HepG2 (cell line): ENCODE measurements around the gene PLCB2. TPM values are rescaled to one million over a fixed set of nuclear protein-coding genes. Genes with fewer than 3 reads are reported as not detected.

Experiments used
- ATAC-seq: fragments of 200-7000 bp; cut with Tn5 transposase; 3 replicates; pipeline ENCODE4 v1.9.1; 2020; ENCODE audit warnings: mild to moderate bottlenecking, moderate library complexity
- BruUV-seq: library from RNA; stranded (reverse); fragments of 400-500 nt; replicated peaks from 2 replicates; lab custom pipeline; 2021; lab: Mats Ljungman, UMichigan
- CTCF ChIA-PET: fragments of 300-600 bp; formaldehyde crosslinking; extraction: SDS; loops from one replicate; lab custom pipeline; 2021; ENCODE audit warnings: low total read pairs, inconsistent platforms, low intra/inter-chr PET ratio; lab: Yijun Ruan, JAX
- POLR2A ChIA-PET: fragments of 350-600 bp; sonication (Branson Sonifier 250); formaldehyde crosslinking; loops from one replicate; lab custom pipeline; 2020; ENCODE audit warnings: antibody characterized with exemption, inconsistent platforms; lab: Yijun Ruan, JAX
- DNase-seq: peaks from one replicate; pipeline ENCODE4 v3.0.0-alpha.2; 2015; ENCODE audit warnings: low spot score
- FAIRE-seq: peaks from 3 replicates; lab custom pipeline; 2011; peaks lifted over from hg19 to GRCh38; lab: Jason Lieb, UNC
- H2AFZ ChIP-seq: one replicate; pipeline ENCODE4 v1.6.1; 2011; ENCODE audit warnings: low read length, inconsistent platforms
- H3K27ac ChIP-seq: fragments of 300-600 bp; 3 replicates; pipeline ENCODE4 v1.8.0; 2011; ENCODE audit warnings: mixed run types, mild to moderate bottlenecking, mixed read lengths, low read length, inconsistent platforms; ENCODE audit not compliant: insufficient read depth; ENCODE audit errors: extremely low read length
- H3K27me3 ChIP-seq, 2 experiments: fragments of 200-600 bp in 1 of 2; 2 replicates in 1 of 2; 3 replicates in 1 of 2; pipeline versions ENCODE4 v1.6.0 to v1.8.0; 2011; ENCODE audit warnings: low read length in 2 of 2, mild to moderate bottlenecking in 2 of 2, moderate library complexity in 2 of 2, inconsistent platforms in 1 of 2; ENCODE audit not compliant: insufficient read depth in 2 of 2, control insufficient read depth in 1 of 2
- H3K36me3 ChIP-seq, 2 experiments: fragments of 200-600 bp in 1 of 2; replicated peaks in 1 of 2; 2 replicates in 1 of 2; 3 replicates in 1 of 2; pipeline versions ENCODE4 v1.5.1 to v1.8.0; 2011; ENCODE audit warnings: low read length in 2 of 2, inconsistent platforms in 1 of 2; ENCODE audit not compliant: insufficient read depth in 2 of 2, control insufficient read depth in 1 of 2
- H3K4me1 ChIP-seq: 2 replicates; pipeline ENCODE4 v1.5.1; 2012; ENCODE audit warnings: low read length, inconsistent platforms; ENCODE audit not compliant: insufficient read depth
- H3K4me2 ChIP-seq: 2 replicates; pipeline ENCODE4 v1.6.0; 2011; ENCODE audit warnings: low read depth, low read length, inconsistent platforms
- H3K4me3 ChIP-seq, 3 experiments: fragments of 200-600 bp in 1 of 3; sonication (generic), shearing (Covaris generic) in 1 of 3; replicated peaks in 1 of 3; 2 replicates each; pipeline ENCODE4 v1.5.1; 2011 to 2016; ENCODE audit warnings: low read length in 3 of 3, inconsistent platforms in 2 of 3, low read depth in 2 of 3, mild to moderate bottlenecking in 2 of 3, control low read depth in 1 of 3, mixed read lengths in 1 of 3; ENCODE audit not compliant: insufficient read depth in 1 of 3
- H3K79me2 ChIP-seq: one replicate; pipeline ENCODE4 v1.6.1; 2011; ENCODE audit warnings: low read length, inconsistent platforms; ENCODE audit not compliant: insufficient read depth
- H3K9ac ChIP-seq: 2 replicates; pipeline ENCODE4 v1.6.0; 2011; ENCODE audit warnings: mild to moderate bottlenecking, low read depth, low read length, inconsistent platforms; ENCODE audit not compliant: insufficient read depth
- H3K9me3 ChIP-seq: 2 replicates; pipeline ENCODE4 v1.5.1; 2012; ENCODE audit warnings: mild to moderate bottlenecking, low read length
- H4K20me1 ChIP-seq: 2 replicates; pipeline ENCODE4 v1.6.0; 2011; ENCODE audit warnings: inconsistent platforms, mild to moderate bottlenecking, low read length, moderate library complexity; ENCODE audit not compliant: insufficient read depth
- ADNP ChIP-seq: sonication (generic); formaldehyde crosslinking; IDR thresholded peaks from 2 replicates; pipeline ENCODE4 v1.4.0; 2020; ENCODE audit warnings: missing genetic modification reagents
- ARID4A ChIP-seq: sonication (generic); formaldehyde crosslinking; IDR thresholded peaks from 2 replicates; pipeline ENCODE4 v1.5.0; 2020; ENCODE audit warnings: mild to moderate bottlenecking, missing genetic modification reagents, borderline replicate concordance
- E2F5 ChIP-seq: sonication (generic); formaldehyde crosslinking; conservative IDR thresholded peaks from 2 replicates; pipeline ENCODE4 v1.4.0; 2020; ENCODE audit warnings: missing genetic modification reagents
- ISX ChIP-seq: sonication (generic); formaldehyde crosslinking; conservative IDR thresholded peaks from 2 replicates; pipeline ENCODE4 v1.5.0; 2020; ENCODE audit warnings: missing genetic modification reagents
- MAFG ChIP-seq: sonication (generic); formaldehyde crosslinking; IDR thresholded peaks from 2 replicates; pipeline ENCODE4 v1.5.1; 2020; ENCODE audit warnings: mild to moderate bottlenecking, missing genetic modification reagents
- MEIS1 ChIP-seq: sonication (generic); formaldehyde crosslinking; IDR thresholded peaks from 2 replicates; pipeline ENCODE4 v1.9.0; 2021; ENCODE audit warnings: mild to moderate bottlenecking, missing genetic modification reagents, moderate library complexity, borderline replicate concordance
- RAD51 ChIP-seq: fragments of 450-650 bp; IDR thresholded peaks from 2 replicates; pipeline ENCODE4 v1.6.1; 2016; ENCODE audit warnings: borderline replicate concordance
- RBM22 ChIP-seq: fragments of 200-400 bp; formaldehyde crosslinking; optimal IDR thresholded peaks from 2 replicates; pipeline ENCODE3; 2017; ENCODE audit warnings: mild to moderate bottlenecking, low read length, moderate library complexity
- SMARCC2 ChIP-seq: fragments of 450-650 bp; IDR thresholded peaks from 2 replicates; pipeline ENCODE4 v1.6.1; 2017; ENCODE audit warnings: antibody characterized with exemption, mild to moderate bottlenecking
- ZFP37 ChIP-seq: sonication (generic); formaldehyde crosslinking; IDR thresholded peaks from 2 replicates; pipeline ENCODE4 v1.4.0; 2020; ENCODE audit warnings: missing genetic modification reagents, borderline replicate concordance
- ZNF121 ChIP-seq: sonication (generic); formaldehyde crosslinking; IDR thresholded peaks from 2 replicates; pipeline ENCODE4 v1.5.0; 2020; ENCODE audit warnings: mild to moderate bottlenecking, missing genetic modification reagents
- ZNF407 ChIP-seq: sonication (generic); formaldehyde crosslinking; IDR thresholded peaks from one replicate; pipeline ENCODE4 v1.5.1; 2020; ENCODE audit warnings: mild to moderate bottlenecking, missing genetic modification reagents; ENCODE audit errors: not compliant biosample characterization
- ZNF572 ChIP-seq: sonication (generic); formaldehyde crosslinking; IDR thresholded peaks from 2 replicates; pipeline ENCODE4 v1.5.1; 2020; ENCODE audit warnings: mild to moderate bottlenecking, missing genetic modification reagents
- WGBS: methylation state at CpG from one replicate; pipeline ENCODE4 v1.1.6; 2017; ENCODE audit warnings: low lambda C conversion rate; 5-methylcytosine and 5-hydroxymethylcytosine counted together
- in situ Hi-C: cut with HindIII; loops from 2 replicates; pipeline ENCODE4 v1.10.0; 2017; ENCODE audit warnings: low pct_unique_long_range_greater_than_20kb; ENCODE audit not compliant: extremely low pct_ligation_motif_present
- intact Hi-C: fragments of 100-400 bp; cut with micrococcal nuclease; formaldehyde crosslinking; loops from one replicate; pipeline ENCODE4 v1.10.0; 2022; ENCODE audit not compliant: unreplicated experiment
- polyA plus RNA-seq, 8 experiments: library from polyadenylated mRNA; depleted of rRNA in 3 of 8; stranded (reverse) in 7 of 8; unstranded in 1 of 8; fragments of >200 nt; fragmentation: Illumina TruSeq in 4 of 8; extraction: Trizol in 4 of 8; gene quantifications; 2 replicates each; pipeline versions ENCODE4 v1.2.1 to v1.2.3, GENCODE V29; 2011 to 2016; ENCODE audit warnings: low read depth in 4 of 8, missing spikeins in 1 of 8, mixed read lengths in 1 of 8; ENCODE audit not compliant: insufficient read depth in 1 of 8
- total RNA-seq, 5 experiments: library from RNA; depleted of rRNA; stranded (reverse); fragments of >200 nt; fragmentation: Illumina TruSeq; extraction: Trizol; gene quantifications; 2 replicates each; pipeline ENCODE4 v1.2.3, GENCODE V29; 2016; ENCODE audit warnings: low read depth in 1 of 5

Gene PLCB2
- total and polyA plus RNA-seq, 2 of the 13 experiments (the other 11 are each of a cell fraction or from before 2014, with no cell fraction given): 0.11 TPM; not detected in 1

- H3K9me3 ChIP-seq: no peaks in the 10 kb centered on the region
- ATAC-seq (no peak), FAIRE-seq (no peak), DNase-seq (no peak)
- no peaks in the 10 kb centered on the region for H3K79me2 ChIP-seq
- no peaks in the 10 kb centered on the region for H4K20me1 ChIP-seq
- POLR2A ChIA-PET: no interaction called here
- H3K36me3 ChIP-seq: no peaks in the 10 kb centered on the region
- CTCF ChIA-PET: no interaction called here
- in situ Hi-C loops: no loop called here
- peaks cover 6 to 49% of the 10 kb centered on the region in 2 experiments; a peak in 4 of 5 replicates for H3K27me3 ChIP-seq
- no TSS peak for BruUV-seq
- no peak overlapping the region for H3K4me2 ChIP-seq
- WGBS: 0% methylated on average over 1 of the region's 4 CpGs
- no peak overlapping the region for H3K27ac ChIP-seq
- H3K4me1 ChIP-seq: peaks cover 16% of the 10 kb centered on the region
- no peak overlapping the region for H3K9ac ChIP-seq
- intact Hi-C loops: no loop called here
- no peak overlapping the region for H2AFZ ChIP-seq
- no peak overlapping the region for H3K4me3 ChIP-seq
- no peak for TF ChIP-seq MAFG (CRISPR knock-in tag)
- TF ChIP-seq ISX (CRISPR knock-in tag): no peak
- no peak for TF ChIP-seq RBM22
- TF ChIP-seq ZNF407: no peak
- no peak for TF ChIP-seq MEIS1 (CRISPR knock-in tag)
- no peak for TF ChIP-seq ZFP37 (CRISPR knock-in tag)
- no peak for TF ChIP-seq ARID4A
- TF ChIP-seq E2F5 (CRISPR knock-in tag): no peak
- TF ChIP-seq SMARCC2: no peak
- no peak for TF ChIP-seq ADNP (CRISPR knock-in tag)
- TF ChIP-seq ZNF121 (CRISPR knock-in tag): no peak
- no peak for TF ChIP-seq ZNF572
- no peak for TF ChIP-seq RAD51
Measured at GRCh38 chr15:40267670-40268069, 40.1 kb downstream of the PLCB2 start.
